Mononuclear cell (primary cell): ENCODE measurements around the gene SLC6A18. TPM values are rescaled to one million over a fixed set of nuclear protein-coding genes. Genes with fewer than 3 reads are reported as not detected.
"Not testable (repeated sequence)": the region's sequence is repeated elsewhere in the genome, so short reads cannot be mapped to it uniquely, and the experiment has no call there.

ENCODE experiments used
- H3K27me3 ChIP-seq: 2 replicates; pipeline ENCODE4 v1.6.0; 2011; ENCODE audit warnings: low read length, control low read depth; ENCODE audit not compliant: insufficient read depth
- H3K4me1 ChIP-seq: 2 replicates; pipeline ENCODE4 v1.5.1; 2011; ENCODE audit warnings: mild to moderate bottlenecking, low read length, control low read depth; ENCODE audit not compliant: insufficient read depth
- H3K4me3 ChIP-seq: 2 replicates; pipeline ENCODE4 v1.5.1; 2011; ENCODE audit warnings: mild to moderate bottlenecking, low read length, moderate library complexity
- H3K9me3 ChIP-seq: 2 replicates; pipeline ENCODE4 v1.5.1; 2011; ENCODE audit warnings: low read depth, mild to moderate bottlenecking, control low read depth, low read length
- total RNA-seq: library from RNA; depleted of rRNA; stranded (reverse); fragments of >200 nt; gene quantifications from one replicate; pipeline ENCODE4 v1.2.3, GENCODE V29; 2012

Gene SLC6A18
- total RNA-seq, 1 donor = not detected

DNA sequence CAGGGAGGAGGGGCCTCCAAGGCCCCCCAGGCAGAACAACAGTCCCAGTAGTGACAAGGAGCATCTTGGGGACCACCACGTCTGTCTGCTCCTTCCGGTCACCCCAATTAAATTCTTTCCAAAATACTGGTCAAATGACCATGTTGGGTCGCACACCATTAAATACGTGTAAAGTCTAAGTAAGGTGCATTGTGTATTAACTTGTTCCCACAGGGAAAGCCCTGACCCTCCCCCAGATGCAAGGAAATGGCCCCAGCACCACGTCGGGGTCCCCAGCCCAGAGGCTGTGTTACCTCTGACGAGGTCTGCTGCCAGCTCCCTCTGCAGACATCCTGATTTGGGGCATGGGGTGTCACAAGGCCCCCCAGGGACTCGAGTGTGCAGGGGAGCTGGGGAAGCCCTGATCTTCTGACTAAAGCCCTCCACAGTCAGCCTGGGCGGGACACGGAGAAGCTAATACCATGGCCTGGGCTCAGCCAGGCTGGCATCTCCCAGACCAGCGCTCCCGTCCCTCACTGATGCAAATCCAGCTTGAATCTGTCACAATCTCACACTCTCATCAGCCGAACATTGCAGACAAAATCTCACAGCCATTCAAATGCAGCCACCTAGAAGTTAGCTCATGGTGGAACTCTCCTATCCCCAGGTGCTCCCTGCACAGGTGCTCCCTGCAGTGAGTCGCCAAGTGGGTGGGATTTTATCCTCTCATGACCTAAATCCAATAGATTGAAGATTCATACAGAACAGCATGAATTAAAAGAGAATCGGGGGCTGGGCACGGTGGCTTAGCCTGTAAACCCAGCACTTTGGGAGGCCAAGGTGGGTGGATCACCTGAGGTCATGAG lies 56.1 kb downstream of the SLC6A18 start:
- Histone ChIP-seq H3K27me3 (no peaks in the 10 kb centered on the region), H3K4me3 (no peak overlapping the region), H3K4me1 (no peaks in the 10 kb centered on the region), H3K9me3 (no peaks in the 10 kb centered on the region)

DNA sequence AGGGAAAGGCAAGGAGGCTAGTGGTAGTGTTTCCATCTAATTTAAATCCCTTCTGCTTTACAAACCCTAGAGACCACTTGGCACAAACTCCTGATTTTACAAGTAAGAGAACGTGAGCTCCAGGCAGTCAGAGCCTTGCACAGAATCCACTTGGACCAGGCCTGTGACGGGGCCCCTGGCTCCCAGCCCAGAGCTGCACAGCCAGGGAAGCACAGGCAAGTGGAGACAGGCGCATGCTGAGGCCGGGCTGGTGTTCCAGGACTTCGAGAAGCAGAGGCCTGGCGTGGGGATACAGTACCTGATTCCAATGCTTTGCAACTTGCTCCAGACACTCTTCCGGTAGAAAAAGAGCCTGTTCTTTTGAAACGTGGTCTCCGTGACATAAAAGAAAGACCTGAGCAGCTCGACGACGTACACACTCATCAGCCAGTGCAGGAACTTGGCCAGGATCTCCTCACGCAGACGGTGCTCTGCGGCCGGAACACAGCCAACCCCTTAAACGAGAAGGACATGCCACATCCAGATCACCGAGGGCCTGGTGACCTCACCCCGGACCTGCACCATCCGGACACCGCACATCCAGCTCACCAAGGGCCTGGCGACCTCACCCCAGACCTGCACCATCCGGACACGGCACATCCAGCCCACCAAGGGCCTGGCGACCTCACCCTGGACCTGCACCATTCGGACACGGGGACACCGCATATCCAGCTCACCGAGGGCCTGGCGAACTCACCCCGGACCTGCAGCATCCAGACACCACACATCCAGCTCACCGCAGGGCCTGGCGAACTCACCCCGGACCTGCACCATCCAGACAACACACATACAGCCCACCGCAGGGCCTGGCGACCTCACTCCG lies 57.2 kb downstream of the SLC6A18 start:
- no peaks in the 10 kb centered on the region for H3K9me3 ChIP-seq
- H3K4me3 ChIP-seq = no peak overlapping the region
- H3K27me3 ChIP-seq = no peaks in the 10 kb centered on the region
- no peaks in the 10 kb centered on the region for H3K4me1 ChIP-seq

DNA sequence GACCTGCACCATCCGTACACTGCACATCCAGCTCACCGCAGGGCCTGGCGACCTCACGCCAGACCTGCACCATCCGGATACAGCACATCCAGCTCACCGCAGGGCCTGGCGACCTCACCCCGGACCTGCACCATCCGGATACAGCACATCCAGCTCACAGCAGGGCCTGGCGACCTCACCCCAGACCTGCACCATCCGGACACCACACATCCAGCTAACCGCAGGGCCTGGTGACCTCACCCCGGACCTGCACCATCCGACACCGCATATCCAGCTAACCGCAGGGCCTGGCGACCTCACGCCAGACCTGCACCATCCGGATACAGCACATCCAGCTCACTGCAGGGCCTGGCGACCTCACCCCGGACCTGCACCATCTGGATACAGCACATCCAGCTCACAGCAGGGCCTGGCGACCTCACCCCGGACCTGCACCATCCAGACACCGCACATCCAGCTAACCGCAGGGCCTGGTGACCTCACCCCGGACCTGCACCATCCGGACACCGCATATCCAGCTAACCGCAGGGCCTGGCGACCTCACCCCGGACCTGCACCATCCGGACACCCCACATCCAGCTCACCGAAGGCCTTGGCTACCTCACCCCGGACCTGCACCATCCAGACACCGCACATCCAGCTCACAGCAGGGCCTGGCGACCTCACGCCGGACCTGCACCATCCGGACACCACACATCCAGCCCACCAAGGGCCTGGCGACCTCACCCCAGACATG lies 58.0 kb downstream of the SLC6A18 start:
- H3K27me3 ChIP-seq, H3K4me1 ChIP-seq, H3K4me3 ChIP-seq, H3K9me3 ChIP-seq: not testable (repeated sequence)

DNA sequence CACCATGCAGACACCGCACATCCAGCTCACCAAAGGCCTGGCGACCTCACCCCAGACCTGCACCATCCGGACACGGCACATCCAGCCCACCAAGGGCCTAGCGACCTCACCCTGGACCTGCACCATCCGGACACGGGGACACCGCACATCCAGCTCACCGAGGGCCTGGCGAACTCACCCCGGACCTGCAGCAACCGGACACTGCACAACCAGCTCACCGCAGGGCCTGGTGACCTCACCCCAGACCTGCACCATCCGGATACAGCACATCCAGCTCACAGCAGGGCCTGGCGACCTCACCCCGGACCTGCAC lies 58.5 kb downstream of the SLC6A18 start:
- not testable (repeated sequence) for H3K9me3 ChIP-seq, H3K4me3 ChIP-seq, H3K4me1 ChIP-seq, H3K27me3 ChIP-seq

DNA sequence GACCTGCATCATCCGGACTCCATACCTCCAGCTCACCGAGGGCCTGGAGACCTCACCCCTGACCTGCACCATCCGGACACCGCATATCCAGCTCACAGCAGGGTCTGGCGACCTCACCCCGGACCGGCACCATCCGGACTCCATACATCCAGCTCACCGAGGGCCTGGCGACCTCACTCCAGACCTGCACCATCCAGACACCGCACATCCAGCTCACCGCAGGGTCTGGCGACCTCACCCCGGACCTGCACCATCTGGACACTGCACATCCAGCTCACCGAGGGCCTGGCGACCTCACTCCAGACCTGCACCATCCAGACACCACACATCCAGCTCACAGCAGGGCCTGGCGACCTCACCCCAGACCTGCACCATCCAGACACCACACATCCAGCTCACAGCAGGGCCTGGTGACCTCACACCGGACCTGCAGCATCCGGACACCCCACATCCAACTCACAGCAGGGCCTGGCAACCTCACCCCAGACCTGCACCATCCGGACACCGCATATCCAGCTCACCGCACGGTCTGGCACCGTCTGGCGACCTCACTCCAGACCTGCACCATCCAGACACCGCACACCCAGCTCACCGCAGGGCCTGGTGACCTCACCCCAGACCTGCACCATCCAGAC lies 59.3 kb downstream of the SLC6A18 start:
- not testable (repeated sequence) for H3K4me1 ChIP-seq, H3K9me3 ChIP-seq

DNA sequence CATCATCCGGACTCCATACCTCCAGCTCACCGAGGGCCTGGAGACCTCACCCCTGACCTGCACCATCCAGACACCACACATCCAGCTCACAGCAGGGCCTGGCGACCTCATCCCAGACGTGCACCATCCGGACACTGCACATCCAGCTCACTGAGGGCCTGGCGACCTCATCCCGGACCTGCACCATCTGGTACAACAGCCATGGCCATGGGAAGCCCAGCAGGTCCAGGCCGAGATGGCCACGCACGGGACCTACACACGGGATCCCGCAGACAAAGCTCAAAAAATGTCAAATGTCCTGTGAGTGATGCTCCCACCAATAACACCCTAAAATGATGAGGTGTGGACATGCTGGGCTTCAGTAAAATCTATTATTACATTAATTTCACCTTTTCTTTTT lies 60.0 kb downstream of the SLC6A18 start:
- no peak overlapping the region for H3K4me3 ChIP-seq
- no peaks in the 10 kb centered on the region for H3K9me3 ChIP-seq
- H3K4me1 ChIP-seq = no peaks in the 10 kb centered on the region
- no peaks in the 10 kb centered on the region for H3K27me3 ChIP-seq

More for the DNA sequence above, 59.3 kb downstream of the SLC6A18 start:
- H3K27me3 ChIP-seq, H3K4me3 ChIP-seq: not testable (repeated sequence)

DNA sequence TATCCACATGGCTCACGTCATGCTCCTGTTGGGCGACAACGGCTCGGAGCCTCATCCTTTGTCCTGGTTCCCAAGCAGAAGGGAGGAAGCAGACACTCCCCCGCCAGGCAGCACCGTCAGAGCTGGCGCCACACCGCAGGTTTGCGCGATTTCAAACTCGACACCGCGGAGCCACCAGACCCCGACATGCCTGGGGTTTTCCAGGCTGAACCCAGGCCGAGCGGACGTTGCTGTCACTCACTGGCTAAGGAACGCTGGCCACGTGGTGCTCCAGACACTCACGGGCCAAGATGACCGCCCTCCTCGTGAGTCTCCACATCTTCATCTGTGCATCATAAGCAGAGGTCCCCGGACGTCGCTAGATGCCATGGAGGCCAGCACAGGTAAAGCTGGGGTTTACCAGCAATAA lies 60.7 kb downstream of the SLC6A18 start:
- Histone ChIP-seq H3K4me3 (no peak overlapping the region), H3K9me3 (no peaks in the 10 kb centered on the region), H3K27me3 (no peaks in the 10 kb centered on the region), H3K4me1 (no peaks in the 10 kb centered on the region)

DNA sequence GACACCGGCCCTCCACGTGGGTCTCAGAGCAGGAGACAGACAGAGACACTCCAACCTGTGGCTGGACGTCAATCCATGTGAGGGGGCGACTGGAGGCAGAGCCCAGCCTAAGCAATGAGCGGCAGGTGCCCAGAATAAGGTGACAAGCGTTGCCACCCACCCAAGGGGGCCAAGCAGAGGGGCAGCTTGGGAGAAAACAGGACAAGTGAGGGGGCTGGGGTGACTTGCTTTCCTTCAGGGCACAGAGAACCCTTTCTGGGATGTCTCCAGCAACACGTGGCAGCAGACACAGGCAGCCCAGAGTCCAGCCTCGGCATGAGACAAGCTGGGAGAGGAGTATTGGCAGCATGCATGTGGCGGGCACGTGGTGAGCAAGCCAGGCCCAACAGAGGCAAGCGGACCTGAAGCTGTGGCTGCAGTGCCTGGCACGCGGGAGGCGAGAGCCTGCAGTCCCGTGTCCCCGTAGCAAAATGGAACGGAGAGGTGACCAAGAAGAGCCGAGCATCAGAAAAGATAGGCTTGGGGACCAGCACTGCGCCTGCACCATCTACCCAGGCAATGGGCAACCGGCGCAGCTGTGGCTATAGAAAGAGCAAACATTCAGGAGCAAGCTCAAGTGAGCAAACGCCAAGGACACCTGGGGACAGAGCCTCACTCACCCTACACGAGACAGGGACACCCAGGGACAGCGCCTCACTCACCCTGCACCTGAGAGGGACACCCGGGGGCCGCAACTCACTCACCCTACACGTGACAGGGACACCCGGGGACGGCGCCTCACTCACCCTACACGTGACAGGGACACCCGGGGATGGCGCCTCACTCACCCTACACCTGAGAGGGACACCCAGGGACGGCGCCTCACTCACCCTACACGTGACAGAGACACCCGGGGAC lies 63.5 kb downstream of the SLC6A18 start:
- no peaks in the 10 kb centered on the region for H3K9me3 ChIP-seq
- H3K27me3 ChIP-seq = no peaks in the 10 kb centered on the region
- H3K4me1 ChIP-seq = no peaks in the 10 kb centered on the region
- no peak overlapping the region for H3K4me3 ChIP-seq

DNA sequence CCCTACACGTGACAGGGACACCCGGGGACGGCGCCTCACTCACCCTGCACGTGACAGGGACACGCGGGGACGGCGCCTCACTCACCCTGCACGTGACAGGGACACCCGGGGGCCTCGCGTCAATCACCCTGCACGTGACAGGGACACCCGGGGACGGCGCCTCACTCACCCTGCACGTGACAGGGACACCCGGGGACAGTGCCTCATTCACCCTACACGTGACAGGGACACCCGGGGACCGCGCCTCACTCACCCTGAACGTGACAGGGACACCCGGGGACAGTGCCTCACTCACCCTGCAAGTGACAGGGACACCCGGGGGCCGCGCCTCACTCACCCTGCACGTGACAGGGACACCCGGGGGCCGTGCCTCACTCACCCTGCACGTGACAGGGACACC lies 64.4 kb downstream of the SLC6A18 start:
- not testable (repeated sequence) for H3K9me3 ChIP-seq, H3K27me3 ChIP-seq

DNA sequence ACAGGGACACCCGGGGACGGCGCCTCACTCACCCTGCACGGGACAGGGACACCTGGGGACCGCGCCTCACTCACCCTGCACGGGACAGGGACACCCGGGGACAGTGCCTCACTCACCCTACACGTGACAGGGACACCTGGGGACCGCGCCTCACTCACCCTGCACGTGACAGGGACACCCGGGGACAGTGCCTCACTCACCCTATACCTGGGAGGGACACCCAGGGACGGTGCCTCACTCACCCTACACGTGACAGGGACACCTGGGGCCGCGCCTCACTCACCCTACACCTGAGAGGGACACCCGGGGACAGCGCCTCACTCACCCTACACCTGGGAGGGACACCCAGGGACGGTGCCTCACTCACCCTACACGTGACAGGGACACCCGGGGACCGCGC lies 65.8 kb downstream of the SLC6A18 start:
- H3K4me1 ChIP-seq, H3K27me3 ChIP-seq, H3K4me3 ChIP-seq, H3K9me3 ChIP-seq: not testable (repeated sequence)

More for the DNA sequence above, 64.4 kb downstream of the SLC6A18 start:
- H3K4me1 ChIP-seq, H3K4me3 ChIP-seq: not testable (repeated sequence)

DNA sequence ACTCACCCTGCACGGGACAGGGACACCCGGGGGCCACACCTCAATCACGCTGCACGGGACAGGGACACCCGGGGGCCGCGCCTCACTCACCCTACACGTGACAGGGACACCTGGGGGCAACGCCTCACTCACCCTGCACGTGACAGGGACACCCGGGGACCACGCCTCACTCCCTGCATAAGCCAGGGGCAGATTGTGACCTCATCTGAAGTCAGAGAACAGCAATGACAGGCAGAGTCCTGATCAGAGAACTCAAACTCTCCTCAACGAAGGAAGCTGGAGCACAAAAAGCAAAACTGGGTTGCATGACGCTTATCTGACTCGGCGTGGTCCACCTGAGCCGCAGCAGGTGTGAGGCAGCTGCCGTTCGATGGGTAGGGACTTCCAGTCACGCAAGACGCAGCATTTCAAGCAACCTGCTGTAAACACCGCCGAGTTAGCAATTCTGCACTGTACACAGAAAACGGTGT lies 66.5 kb downstream of the SLC6A18 start:
- Histone ChIP-seq H3K27me3 (no peaks in the 10 kb centered on the region), H3K4me3 (no peak overlapping the region), H3K4me1 (peaks cover 8% of the 10 kb centered on the region), H3K9me3 (no peaks in the 10 kb centered on the region)

DNA sequence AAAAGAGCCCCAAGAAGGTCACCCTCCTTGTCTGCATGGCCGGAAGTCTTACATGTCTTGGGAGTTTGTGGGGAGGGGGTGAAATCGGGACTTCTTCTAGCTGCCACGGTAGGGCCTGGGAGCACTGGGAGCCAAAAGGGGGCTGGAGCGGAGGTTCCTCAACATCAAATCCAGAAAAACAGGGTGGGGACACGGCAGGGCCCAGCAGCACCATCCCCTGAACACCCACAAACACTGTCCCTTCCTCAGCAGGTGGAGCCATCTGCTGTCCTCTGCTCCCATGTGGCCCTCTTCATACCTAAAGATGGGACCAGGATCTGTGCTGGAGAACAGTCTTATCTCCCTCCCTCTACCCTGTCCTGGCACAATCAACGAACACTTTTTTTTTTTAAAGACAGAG lies 67.0 kb downstream of the SLC6A18 start:
- no peaks in the 10 kb centered on the region for H3K9me3 ChIP-seq
- H3K4me3 ChIP-seq = no peak overlapping the region
- H3K27me3 ChIP-seq = no peaks in the 10 kb centered on the region
- peaks cover 8% of the 10 kb centered on the region for H3K4me1 ChIP-seq

DNA sequence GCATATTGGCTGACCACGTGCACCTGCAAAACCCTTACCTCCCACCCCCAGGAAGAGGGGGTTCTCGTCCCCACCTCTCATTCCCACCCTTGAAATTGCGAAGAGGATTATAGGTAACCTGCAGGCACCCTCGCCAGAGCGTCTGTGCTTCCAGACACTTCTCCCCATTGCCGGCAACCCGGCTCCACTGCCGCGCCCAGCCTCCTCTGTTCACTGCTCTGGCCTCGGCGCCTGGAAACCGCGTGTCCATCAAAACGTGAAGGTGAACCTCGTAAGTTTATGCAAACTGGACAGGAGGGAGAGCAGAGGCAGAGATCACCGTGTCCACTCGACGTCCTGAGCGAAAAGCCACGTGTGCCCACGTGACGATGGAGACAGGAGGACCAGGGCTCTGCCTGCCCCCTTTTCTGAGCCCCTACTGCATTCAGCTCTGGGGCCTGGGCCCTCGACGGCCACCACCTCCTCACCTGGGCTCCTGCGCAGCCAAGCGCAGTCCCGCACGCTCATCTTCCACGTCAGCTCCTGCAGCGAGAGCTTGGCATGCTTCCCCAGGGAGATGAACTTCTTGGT lies 67.8 kb downstream of the SLC6A18 start:
- no peaks in the 10 kb centered on the region for H3K27me3 ChIP-seq
- no peaks in the 10 kb centered on the region for H3K9me3 ChIP-seq
- no peak overlapping the region for H3K4me3 ChIP-seq
- H3K4me1 ChIP-seq = peaks cover 8% of the 10 kb centered on the region
